Panc1 (cell line): ENCODE results near the gene CIPC.

Source experiments
- POLR2AphosphoS5 ChIP-seq: IDR thresholded peaks from 2 replicates; pipeline ENCODE4 v1.6.1; 2012; ENCODE audit warnings: mild to moderate bottlenecking, low read depth, low read length, moderate library complexity
- TF ChIP-seq, protein P1 (sequence below): fragments of 450-650 bp; IDR thresholded peaks from 2 replicates; pipeline ENCODE4 v1.5.1; 2017; ENCODE audit warnings: mild to moderate bottlenecking

DNA sequence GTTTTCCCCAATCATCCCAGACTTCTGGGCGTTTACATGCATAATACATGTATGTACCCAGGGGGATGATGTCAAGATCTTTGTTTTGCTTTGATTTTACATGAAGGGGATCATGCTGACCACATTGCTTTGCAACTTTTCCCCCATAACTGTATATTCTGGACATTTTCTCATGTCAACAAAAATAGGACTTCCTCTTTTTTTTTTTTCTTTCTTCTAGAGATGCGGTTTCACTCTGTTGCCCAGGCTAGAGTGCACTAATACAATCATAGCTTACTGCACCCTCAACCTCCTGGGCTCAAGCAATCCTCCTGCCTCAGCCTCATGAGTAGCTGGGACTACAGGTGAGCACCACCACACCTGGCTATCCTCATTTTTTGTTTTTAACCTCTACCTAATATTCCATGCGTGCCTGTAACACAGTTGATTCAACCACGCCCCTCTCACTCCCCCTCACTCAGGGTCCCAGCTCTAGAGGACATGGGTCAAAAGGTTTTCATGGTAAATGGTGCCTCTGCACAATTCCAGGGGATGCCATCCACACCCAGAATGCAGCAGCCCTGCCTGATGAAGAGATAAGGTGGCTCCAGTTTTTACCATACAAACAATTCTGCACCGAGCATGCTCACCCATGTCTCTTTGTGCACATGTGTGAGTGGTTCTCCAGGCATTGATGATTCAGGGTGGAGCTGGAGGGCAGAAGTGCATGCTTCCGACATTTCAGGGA is 32.0 kb upstream of the CIPC start:
- TF ChIP-seq POLR2AphosphoS5, result no peak
- TF ChIP-seq, protein P1, sequence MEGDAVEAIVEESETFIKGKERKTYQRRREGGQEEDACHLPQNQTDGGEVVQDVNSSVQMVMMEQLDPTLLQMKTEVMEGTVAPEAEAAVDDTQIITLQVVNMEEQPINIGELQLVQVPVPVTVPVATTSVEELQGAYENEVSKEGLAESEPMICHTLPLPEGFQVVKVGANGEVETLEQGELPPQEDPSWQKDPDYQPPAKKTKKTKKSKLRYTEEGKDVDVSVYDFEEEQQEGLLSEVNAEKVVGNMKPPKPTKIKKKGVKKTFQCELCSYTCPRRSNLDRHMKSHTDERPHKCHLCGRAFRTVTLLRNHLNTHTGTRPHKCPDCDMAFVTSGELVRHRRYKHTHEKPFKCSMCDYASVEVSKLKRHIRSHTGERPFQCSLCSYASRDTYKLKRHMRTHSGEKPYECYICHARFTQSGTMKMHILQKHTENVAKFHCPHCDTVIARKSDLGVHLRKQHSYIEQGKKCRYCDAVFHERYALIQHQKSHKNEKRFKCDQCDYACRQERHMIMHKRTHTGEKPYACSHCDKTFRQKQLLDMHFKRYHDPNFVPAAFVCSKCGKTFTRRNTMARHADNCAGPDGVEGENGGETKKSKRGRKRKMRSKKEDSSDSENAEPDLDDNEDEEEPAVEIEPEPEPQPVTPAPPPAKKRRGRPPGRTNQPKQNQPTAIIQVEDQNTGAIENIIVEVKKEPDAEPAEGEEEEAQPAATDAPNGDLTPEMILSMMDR, result no peak
